IPS-18c (cell line): ENCODE results near the gene TIFAB.

ENCODE experiments used
- H3K4me3 ChIP-seq: 2 replicates; pipeline ENCODE4 v1.7.0; 2013; ENCODE audit warnings: low read depth, mild to moderate bottlenecking, low read length, moderate library complexity; ENCODE audit not compliant: insufficient read depth
- H3K9me3 ChIP-seq: one replicate; pipeline ENCODE4 v1.6.1; 2013; ENCODE audit warnings: mild to moderate bottlenecking, low read length, moderate library complexity; ENCODE audit not compliant: control insufficient read depth, insufficient read depth

The TIFAB gene

DNA sequence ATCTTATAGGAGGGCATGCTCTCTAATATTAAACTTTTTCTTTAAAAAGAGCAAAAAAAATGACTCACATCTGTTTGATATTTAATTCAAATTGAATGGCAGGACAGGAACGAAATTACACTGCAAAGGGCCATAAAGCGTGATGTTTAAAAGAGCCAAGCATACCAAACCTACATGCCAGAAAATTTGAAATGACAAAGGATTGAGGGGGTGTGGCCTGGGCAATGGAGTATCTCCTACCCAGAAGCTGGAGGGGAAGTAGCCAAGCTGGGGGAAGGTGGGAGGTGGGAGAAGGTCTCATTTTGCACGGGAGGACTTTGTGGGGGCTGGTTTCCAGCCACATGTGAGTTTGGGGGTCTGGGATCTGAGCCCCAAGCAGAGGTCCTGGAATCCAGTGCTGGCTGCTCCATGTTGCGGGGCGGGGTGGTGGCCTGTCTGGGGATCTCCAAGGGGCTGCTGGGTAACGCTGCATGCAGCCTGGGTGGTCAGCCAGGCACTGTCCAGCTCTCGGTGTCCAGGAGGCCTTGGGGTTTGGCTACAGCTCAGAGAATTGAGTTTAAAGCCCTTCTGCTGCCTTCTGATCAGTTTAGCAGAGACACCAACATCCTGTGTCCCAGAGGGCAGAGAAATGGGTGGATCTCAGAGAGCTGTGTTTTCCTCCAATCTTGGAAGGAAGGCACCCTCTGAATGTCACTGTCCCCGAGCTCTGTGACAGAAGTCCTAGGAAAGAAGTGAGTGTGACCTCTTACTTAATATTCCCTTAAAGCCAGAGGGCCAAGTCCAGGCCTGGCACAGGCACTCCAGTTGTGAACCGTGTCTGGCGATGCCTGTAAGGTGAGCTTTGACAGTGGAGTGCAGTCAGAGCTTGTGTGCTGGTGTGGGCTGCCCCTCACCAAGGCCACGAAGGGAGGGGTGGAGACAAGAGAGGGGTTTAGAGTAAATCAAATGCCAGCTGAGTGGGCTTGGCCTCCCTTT, 12.6 kb downstream of the TIFAB start:
- Histone ChIP-seq H3K9me3 (peaks cover 3% of the 10 kb centered on the region), H3K4me3 (no peak overlapping the region)

DNA sequence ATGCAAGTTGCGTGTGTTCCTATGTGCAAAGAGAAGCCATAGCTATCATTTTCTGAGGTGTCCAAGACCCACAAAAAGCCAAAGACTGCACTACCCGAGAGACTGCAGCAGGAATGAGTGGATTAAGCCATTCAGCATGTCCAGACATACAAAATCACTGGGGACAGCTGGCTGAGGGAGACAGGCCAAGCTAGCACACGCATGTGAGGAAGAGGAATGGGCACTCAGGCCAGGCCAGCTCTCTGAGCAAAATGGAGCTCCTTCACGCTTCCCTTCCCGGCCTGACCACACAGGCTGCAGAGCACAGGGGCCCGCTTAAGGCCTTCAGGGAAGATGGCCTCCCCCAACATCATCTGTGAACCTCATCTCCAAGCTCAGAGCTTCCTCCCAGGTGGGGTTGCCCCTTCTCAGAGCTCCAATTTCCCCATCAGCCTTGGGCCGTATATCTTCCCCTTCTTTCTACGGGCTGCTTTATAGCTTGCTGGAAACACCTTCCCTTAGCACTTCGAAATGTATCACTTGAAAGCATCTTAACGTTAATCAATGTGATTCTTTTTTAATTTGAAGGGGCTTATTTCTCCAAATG, 13.4 kb downstream of the TIFAB start:
- H3K9me3 ChIP-seq = peaks cover 3% of the 10 kb centered on the region

DNA sequence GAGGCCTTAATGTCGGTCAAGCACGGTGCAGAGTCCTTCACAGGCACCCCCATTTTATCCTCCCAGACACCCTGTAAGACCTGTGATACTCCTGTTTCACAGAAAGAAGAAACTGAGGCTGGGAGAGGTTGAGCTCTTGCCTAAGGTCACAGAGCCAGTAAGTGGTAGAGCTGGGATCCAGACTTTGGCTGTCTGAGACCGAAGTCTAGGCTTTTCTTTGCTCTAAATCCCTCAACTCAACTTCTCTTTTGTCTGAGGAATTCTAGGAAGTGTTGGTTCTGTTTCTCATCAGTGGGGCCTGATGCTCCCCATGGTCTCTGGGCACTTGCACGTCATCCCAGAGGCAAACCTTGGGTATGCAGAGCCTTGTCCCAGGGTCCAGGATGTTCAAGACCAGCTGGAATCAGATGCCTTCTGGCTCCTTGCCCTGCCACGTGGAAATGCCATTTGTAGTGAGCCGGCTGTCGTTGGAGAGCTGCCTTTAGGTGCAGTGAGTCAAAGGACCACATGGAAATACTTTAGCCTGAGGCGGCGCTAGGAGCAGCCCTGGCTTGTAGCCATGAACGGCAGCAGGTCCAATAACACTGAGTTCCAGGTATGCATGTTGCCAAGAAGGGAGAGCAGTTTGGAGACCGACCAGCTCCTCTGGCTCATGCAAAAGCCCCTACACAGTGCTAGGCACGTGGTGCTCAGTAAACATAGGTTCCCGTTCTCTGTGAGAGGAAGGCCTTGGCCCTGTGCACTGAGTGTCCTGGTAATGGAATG, 14.2 kb downstream of the TIFAB start:
- Histone ChIP-seq H3K4me3 (no peak overlapping the region), H3K9me3 (peaks cover 2% of the 10 kb centered on the region)

More for the DNA sequence above, 13.4 kb downstream of the TIFAB start:
- H3K4me3 ChIP-seq = no peak overlapping the region

- H3K4me3 ChIP-seq = no peak overlapping the region
These were observed 14.7 kb downstream of the TIFAB start for GRCh38 chr5:135437422-135437795.

DNA sequence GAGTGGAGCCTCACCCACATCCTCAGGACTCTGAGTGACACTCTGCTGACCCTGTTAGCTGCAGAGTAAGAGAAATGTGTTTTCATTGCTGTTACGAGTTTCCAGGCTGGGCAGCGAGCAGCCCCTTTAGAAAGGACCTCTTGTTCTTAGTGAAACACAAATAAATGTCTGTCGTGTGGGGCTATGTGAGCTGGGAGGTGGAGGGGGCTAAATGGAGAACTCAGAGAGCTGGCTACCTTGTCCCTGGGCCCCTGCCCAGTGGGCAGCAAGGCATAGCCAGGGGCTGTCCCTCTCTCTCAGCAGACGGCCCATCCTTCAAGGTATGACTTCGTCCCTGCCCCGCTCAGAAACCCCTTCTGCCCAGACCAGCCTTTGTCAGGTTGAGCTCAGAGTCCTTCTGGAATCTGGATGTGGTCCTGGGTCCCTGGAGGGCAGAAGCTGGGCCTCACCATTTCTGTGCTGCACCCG, 15.2 kb downstream of the TIFAB start:
- Histone ChIP-seq H3K9me3 (no peaks in the 10 kb centered on the region), H3K4me3 (no peak overlapping the region)

More at GRCh38 chr5:135437422-135437795, 14.7 kb downstream of the TIFAB start:
- no peaks in the 10 kb centered on the region for H3K9me3 ChIP-seq

- H3K9me3 ChIP-seq = no peaks in the 10 kb centered on the region
- H3K4me3 ChIP-seq = no peak overlapping the region
These were observed 16.5 kb downstream of the TIFAB start for GRCh38 chr5:135435467-135436330.

DNA sequence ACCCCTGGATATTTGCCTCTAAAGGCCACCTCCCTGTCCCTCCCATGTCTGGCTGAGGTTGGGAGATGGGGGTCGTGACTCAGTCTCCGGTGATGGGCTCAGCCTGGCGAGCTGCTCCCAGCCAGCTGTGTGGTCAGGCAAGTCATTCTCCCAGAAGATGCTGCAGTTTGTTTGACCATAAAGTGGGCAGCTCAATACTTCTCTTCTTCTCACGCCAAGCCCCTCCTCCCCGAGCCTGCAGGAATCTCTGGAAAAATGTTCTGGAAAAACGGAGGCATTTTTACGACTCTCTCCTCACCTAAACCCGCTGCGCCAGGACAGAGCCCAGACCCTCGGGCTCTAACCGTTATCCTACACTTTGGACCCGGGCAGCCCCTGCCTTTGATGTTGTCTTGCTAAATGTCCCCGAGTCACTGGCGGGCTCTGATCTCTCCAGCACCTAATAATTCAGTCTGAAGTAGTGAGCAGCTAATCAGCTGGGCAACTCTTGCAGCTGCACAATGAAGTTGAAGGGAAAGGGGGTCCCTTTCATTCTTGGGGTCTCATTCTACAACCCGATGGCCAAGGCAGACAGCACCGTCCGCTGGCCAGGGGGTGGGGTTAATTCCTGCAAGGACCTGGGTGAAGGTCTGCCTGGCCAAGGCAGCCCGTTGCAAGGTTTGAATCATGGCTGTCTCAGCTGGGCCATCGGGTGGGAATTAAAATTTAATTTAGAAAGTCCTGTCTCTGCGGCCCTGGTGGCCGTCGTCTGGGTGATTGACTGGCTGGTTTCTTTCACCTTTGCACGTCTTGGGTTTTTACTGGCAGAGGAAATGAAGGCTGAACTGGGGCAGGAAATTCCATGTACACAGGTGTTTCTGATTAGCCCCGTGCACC, 17.3 kb downstream of the TIFAB start:
- no peaks in the 10 kb centered on the region for H3K9me3 ChIP-seq
- no peak overlapping the region for H3K4me3 ChIP-seq

- H3K4me3 ChIP-seq = no peak overlapping the region
- peaks cover 2% of the 10 kb centered on the region for H3K9me3 ChIP-seq
These were observed 18.3 kb downstream of the TIFAB start for GRCh38 chr5:135433681-135434426.

GRCh38 chr5:135432113-135432512, 20.0 kb downstream of the TIFAB start:
- H3K9me3 ChIP-seq = peaks cover 3% of the 10 kb centered on the region
- no peak overlapping the region for H3K4me3 ChIP-seq

DNA sequence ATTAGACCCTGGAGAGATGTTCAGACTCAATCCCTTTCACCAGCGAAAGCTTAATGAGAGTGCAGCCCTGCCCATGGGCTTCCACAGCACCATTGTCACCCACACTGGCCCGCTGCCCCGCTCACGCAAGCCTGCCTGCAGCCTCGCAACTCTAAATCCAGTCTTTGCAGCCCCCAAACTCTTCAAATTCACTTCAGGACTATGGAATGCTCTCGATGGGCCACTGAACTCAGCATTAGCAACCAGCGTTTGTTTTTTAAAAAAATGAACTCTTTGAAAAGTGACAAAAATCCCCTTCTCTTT, 22.1 kb downstream of the TIFAB start:
- no peak overlapping the region for H3K4me3 ChIP-seq
- peaks cover 3% of the 10 kb centered on the region for H3K9me3 ChIP-seq

DNA sequence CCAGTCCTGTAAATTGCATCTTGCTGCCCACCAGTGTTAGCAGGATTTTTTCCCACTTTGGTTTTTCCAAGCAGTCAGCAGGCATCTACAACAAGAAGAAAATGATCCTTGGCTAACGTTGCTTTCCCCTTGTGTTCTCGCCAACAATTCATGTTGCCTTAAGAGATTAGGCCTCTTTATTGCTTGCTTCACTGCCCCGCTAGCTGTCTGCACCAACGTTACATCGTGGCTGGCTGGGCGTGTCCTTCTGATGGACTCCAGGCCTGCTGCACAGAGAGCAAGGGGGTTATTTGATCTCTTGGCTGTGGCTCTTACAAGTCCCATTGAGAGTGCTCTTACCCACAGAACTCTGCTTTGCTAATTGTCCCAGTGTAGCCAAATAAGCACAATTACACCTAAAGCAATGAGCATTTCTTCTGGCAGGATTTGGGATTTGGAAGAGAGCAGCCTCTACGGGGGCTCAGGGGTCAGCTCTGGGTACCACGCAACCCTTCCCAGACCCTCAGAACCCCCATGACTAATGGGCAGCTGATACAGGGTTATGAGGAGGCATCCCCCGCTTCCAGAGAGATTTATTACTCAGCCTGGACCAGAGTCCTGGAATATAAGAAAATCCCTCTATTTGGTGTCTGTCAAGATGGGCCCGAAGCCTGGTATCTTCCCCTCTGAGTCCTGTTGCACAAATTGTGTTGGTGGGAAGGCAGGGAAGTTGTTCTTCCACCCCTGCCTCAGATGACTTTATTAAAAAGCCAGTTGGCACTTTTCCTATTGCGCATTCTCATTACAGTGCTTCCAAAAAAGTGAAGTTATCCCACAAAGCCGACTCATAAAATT, 22.6 kb downstream of the TIFAB start:
- peaks cover 3% of the 10 kb centered on the region for H3K9me3 ChIP-seq
- no peak overlapping the region for H3K4me3 ChIP-seq

DNA sequence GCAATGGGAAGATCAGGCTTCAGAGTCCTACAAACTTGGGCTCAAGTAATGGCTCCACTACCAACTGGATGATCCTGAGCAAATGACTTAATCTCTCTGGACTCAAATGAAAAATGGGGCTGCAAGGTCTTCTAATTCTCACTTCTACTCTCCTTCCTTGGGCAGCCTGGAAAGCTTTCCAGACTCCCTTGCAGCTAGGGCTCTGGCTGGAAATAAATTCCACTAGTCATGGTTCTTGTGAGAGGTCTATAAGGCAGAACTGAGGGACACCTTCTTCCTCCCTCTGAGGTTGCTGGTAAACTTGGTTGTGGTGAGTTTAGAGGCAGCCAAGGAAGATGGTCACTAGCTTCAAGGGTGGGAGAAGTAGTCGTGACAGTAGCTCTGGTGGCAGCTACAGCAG, 23.6 kb downstream of the TIFAB start:
- Histone ChIP-seq H3K4me3 (no peak overlapping the region), H3K9me3 (peaks cover 3% of the 10 kb centered on the region)

- peaks cover 3% of the 10 kb centered on the region for H3K9me3 ChIP-seq
These were observed 25.8 kb downstream of the TIFAB start for GRCh38 chr5:135426102-135427082.

GRCh38 chr5:135425641-135426040, 26.5 kb downstream of the TIFAB start:
- Histone ChIP-seq H3K4me3 (no peak overlapping the region), H3K9me3 (peaks cover 3% of the 10 kb centered on the region)

More at GRCh38 chr5:135426102-135427082, 25.8 kb downstream of the TIFAB start:
- no peak overlapping the region for H3K4me3 ChIP-seq
